ENCODE measurements around the gene SLC9A9. TPM values are rescaled to one million over a fixed set of nuclear protein-coding genes. Genes with fewer than 3 reads are reported as not detected.
A peak's percentile ranks its signal among the peaks of the same experiment; 100 is the strongest.
"Not testable (repeated sequence)": the region's sequence is repeated elsewhere in the genome, so short reads cannot be mapped to it uniquely, and the experiment has no call there.

Gene SLC9A9
- total RNA-seq, 2 donors from 2014 or later, result 7.9 to 17.0 TPM

DNA sequence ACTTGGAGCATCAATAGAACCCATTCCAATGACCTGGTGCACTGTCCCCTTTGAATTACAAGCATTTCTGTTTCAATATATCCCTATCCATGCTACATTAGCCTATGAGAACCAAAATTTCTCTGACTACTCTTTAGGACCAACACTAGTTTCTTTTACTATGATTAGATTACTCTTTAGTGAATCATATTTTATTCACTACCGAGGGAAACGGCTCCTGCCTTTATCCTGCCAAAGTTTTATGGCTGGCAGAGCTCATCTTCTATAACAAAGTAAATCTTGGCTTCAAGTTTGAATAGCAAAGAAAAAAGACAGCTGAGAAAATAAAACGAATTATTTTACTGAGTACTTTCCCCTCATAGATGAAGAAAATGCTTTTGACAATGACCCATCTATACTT, 120.9 kb downstream of the SLC9A9 start:
- intact Hi-C loops (cut with DNase I), result no loop called here
- ATAC-seq (peak in 1 of 2 donors; percentile 62), DNase-seq (no peak)

DNA sequence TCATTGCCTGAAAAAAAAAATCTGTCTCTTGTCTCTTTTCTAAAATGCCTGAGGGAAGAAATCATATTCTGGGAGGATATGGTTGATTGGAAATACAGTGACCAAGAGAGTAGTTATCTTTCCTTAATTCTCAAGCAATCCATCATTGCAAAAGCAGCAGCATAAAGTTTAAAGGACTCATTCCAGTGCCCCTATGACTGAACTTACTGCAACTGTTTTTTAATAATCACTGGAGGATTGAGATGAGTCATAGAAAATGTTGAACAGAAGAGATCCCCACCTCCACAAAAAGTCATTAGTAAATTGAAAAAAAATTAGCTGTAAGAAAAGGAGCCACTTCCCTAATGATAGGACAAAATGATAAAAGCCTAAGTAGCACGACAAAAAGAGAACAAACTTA, 121.5 kb downstream of the SLC9A9 start:
- peak in 1 of 2 donors; percentile 38 for ATAC-seq
- intact Hi-C loops (cut with DNase I), result no loop called here
- DNase-seq, result no peak

DNA sequence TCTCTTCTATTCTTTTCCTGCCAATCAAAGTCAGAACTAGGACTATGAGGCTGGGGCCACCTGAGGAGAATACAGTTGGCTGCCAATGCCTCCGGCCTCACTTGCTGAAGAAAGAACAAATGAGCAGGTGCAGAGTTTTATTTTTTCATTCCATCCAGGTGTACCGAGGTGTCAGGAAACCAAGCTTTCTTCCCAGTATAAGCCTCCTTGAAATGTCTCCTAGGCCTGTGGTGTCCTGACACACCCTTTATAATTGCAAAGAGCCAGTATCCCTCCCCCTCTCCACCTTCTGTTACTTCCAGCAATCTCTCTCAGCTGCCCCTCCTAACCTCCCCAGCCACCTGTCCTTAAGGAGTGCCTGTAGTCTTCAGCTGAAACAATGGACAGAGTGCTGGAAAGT, 127.9 kb downstream of the SLC9A9 start:
- no peak for DNase-seq
- intact Hi-C loops (cut with DNase I), result no loop called here
- ATAC-seq, result no peak

DNA sequence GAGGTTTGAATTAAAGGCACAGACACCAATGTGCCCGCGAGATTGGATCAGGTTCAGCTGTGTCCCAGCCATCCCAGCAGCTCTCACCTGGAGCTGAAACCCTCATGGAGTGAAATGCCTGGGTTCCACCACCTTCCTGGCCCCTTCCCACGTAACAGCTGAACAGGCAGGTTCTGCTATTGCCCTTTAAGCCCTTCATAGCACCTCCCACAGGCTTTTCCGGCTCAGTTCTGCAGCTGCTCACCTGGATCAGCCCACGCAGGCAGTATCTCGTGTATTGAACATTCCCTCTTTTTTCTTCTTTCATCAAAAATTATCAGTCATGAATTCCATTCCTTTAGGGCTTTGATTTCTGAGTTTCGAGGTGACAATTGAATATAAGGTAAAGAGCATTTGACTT, 129.8 kb downstream of the SLC9A9 start:
- ATAC-seq (no peak), DNase-seq (no peak)
- intact Hi-C loops (cut with DNase I), result no loop called here

DNA sequence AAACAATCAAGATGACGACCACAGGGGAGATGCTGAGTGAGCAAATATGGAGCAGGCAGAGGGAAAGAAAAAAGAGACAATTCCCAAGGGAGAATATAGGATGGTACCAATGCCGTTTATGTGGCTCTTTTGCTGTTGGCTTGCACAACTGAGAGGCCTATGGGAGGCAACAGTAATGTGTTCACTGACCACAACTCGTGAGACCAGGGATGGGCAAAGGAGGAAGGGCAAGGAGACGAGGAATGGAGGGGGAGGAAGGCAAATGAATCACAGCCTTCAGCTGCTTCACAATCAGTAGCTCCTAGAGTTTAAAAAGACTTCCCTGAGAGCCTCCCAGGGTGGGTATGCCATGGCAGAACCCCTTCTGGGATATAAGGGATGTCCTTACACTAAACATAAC, 131.5 kb downstream of the SLC9A9 start:
- DNase-seq, result no peak
- no peak for ATAC-seq
- intact Hi-C loops (cut with DNase I), result no loop called here

DNA sequence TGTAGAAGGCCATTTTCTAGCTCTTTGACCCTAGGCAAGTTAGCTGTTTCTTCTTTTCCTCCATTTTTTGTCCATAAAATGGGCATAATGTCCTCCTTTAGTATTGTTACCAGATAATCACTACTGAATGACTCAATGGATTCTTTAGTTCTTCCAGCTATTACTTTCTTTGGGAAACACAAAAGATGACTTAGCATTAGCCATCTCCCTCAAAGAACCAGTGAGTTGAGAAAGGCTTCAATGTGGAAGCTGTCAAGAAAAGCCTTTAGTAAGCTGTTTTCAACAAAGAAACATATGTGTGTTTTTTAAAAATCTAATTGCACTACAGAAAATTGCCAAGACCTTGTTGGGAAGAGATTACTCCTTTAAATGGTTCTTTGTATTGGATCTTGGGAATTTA, 135.7 kb downstream of the SLC9A9 start:
- ATAC-seq (no peak), DNase-seq (no peak)
- intact Hi-C loops (cut with DNase I), result no loop called here

DNA sequence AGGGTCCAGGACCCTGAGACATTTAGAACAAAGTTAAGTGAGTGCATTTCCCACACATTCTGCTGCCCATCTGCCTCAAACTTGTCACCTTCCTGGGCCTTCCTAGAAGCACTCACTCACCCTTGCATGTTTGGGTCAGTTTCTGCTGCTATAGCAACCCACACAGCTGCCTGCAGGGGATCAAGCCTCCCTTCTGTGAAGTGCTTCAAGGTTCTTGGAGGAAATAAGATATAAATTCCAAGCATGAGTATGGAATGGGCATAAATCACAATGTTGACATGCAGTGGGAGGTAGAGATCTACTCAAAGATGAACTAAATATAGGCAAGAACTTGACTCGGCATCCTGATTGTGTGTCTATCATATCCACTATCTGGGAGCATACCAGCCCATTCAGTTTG, 140.4 kb downstream of the SLC9A9 start:
- ATAC-seq (no peak), DNase-seq (no peak)
- intact Hi-C loops (cut with DNase I), result no loop called here

DNA sequence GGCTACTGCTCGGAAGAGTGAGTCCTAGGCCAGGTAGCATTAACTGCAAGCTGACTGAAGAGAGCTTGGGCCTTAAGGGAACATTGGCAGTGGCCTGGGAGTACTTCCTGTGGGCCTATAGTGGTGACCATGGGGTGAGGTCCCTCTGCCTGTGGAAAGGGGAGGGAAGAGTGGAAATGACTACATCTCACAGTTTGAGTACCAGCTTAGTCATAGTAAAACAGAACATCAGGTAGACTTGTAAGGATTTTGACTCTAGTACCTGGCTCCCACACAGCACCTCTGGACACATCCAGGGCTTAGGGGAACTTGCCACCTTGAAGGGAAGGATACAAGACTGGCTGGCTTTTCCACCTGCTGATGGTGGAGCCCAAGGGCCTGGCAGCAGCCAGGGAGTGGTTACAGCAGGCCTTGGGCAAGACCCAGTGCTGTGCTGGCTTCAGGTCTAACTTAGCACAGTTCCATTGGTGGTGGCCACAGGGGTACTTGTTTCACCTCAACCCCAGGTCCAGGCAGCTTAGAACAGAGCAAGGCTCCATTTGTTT, 147.8 kb downstream of the SLC9A9 start:
- ATAC-seq (no peak), DNase-seq (no peak)
- intact Hi-C loops (cut with DNase I), result no loop called here

DNA sequence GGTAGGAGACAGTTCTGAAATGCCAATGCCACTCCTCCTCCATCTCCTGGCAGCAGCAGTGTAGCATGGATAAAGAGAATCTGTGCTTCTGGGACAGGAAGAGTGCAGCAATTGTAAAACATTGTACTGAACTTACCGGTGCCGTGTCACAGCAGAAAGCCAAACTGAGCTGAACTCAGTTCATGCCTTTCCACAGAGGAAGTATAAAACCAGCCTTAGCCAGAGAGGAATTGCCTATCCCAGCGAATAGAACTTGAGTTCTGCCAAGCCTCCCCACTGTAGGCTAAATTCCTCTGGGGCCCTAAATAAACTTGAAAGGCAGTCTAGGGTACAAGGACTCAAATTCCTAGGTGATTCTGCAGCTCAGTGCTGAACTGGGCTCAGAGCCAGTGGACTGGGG, 148.8 kb downstream of the SLC9A9 start:
- ATAC-seq, result no peak
- no peak for DNase-seq
- intact Hi-C loops (cut with DNase I), result no loop called here

DNA sequence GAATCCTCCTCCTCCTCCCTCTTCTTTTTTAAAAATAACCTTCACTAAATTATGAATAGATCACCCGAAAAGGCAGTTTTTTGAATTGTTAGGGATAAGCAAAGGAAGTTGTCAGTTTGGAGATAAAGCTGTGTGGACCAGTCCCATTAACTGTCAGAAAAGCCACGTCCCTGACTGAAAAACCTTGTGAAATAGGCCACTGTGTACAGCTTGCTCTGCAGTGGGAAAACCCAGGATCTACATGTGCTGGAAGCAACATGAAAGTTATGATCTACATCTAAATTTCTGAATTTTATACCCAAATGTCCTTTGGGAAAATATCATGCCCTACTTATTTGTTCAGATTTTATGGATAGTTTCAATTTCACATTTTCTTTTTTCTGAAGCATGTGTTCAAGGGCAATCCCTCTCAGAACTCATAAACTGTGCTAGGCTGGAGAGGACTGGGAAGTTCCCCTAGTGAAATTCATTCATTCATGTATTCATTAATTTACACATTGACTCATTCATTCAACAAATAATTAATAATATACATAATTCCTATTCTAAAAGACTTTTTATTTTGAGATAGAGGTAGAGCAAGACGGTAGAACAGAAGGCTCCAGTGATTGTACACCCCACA, 149.5 kb downstream of the SLC9A9 start:
- ATAC-seq (no peak), DNase-seq (no peak)
- intact Hi-C loops (cut with DNase I), result no loop called here

DNA sequence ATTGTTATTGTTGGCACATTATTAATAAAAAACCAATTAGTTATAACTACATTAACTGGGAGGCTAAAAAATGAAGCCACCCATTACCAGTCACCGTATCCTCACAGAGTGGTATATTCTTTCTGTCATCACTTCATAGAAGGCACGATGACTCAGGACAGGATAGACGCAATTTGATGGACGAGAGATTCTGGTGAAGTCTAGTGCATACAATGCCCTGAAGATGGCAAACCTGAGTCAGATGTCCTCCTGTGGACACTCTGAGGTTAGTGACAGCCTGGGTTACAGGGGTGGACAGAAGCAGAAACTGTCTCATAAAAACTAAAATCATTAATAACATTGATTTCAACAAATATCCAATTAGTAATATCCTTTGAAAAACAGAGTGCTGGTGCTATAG, 150.3 kb downstream of the SLC9A9 start:
- intact Hi-C loops (cut with DNase I), result no loop called here
- ATAC-seq, result no peak
- DNase-seq, result no peak

DNA sequence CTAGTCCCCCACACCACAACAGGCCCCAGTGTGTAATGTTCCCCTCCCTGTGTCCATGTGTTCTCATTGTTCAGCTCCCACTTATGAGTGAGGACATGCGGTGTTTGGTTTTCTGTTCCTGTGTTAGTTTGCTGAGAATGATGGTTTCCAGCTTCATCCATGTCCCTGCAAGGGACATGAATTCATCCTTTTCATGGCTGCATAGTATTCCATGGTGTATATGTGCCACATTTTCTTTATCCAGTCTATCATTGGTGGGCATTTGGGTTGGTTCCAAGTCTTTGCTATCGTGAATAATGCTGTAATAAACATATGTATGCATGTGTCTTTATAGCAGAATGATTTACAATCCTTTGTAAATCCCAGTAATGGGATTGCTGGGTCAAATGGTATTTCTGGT, 152.9 kb downstream of the SLC9A9 start:
- DNase-seq; ATAC-seq; intact Hi-C loops (cut with DNase I): not testable (repeated sequence)

DNA sequence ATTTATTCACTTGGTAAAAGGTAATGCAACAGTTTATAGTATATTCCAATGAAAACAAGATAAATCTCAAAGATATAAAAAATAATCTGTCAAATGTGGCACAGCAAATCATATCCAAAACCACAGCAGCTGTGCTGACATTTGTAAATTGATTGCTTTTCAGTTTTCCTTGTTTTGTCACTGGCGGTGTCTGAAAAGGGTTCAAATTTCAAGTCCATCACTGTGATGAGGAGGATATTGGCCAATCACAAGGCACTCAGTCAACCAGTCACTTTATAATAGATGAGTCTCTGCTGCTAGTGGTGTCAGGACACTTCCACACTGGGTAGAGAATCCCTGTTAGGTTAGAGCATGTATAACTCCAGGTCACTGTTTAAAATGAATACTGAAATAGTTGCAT, 154.8 kb downstream of the SLC9A9 start:
- ATAC-seq (no peak), DNase-seq (no peak)
- intact Hi-C loops (cut with DNase I), result no loop called here

DNA sequence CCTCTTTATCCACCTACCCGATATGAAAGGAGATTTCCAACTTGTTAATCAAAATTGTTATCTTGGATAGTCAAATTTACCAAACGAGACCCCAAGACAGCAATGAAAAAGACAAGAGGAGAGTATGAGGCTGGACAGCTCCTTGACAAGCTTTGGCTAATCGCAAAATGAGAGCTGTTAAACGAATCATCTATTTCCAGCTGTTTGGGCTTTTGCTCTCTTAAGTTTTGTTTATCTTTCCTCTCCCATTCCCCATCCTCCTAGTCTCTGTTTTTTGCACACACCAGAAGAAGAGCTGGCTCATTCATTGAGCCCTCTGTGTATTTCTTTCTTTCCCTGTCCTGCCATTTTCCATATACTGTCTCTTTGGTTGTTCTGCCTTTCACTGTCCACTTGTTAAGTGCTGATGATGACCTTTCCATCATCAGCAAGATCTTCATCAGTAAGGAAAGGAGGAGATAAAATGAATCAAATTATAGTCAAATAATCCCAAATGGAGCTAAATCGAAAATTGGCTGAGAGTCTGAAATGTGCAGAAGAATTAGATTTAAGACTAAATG, 161.6 kb downstream of the SLC9A9 start:
- DNase-seq, result no peak
- intact Hi-C loops (cut with DNase I), result no loop called here
- no peak for ATAC-seq

DNA sequence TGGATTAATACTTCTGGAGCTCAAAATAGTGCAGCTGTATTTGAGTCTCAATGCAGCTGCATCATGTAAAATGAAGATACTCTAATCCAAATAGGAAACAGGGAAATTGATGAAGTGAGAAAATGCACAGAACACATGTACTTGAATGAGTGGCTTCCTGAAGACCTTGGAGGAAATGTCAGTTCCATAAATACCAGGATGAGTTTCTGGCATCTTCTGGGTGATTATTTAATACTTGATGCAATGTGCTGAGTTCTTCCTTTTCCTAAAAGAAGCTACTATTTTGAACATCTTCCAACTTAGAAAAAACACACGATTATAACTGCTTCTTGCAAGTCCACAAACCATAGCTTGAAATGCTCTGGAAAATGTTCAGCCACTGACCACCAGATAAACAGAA, 162.8 kb downstream of the SLC9A9 start:
- ATAC-seq (no peak), DNase-seq (no peak)
- intact Hi-C loops (cut with DNase I), result no loop called here

DNA sequence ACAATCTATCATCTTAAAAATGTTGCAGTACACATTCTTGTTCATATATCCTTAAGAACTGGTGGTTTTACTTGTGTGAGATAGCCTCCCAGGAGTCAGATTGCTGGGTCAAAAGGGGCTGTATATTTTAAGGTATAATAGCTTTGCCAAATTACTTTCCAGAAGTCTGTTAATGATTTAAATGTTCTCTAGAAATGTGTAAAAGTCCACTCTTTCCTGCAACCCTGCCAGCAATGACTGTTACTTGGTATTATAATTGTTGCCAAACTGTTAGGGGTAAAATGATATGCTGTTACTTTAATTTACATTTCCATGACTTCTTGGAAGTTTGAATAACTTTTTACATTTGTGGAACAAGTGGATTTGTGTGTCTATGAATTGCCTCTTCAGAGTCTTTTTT, 170.8 kb downstream of the SLC9A9 start:
- DNase-seq, result no peak
- intact Hi-C loops (cut with DNase I), result no loop called here
- no peak for ATAC-seq

DNA sequence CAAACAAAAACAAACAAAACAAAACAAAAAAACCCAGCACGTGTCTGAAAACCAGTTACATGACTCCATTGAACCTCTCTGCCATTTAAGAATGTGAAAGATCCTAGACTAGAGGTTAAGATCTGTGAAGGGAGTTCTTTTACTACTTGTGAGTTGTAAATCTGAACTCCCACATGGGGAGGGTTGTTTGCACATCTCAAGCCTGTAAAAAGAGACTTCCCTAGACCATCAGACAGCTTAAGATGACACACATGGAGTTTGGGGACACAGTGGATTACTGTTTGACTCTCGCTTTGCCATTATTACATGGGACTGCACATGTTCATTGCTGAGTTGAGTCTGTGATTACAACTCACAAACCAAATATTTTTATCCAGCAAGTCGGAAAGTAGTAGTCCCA, 171.5 kb downstream of the SLC9A9 start:
- intact Hi-C loops (cut with DNase I), result no loop called here
- ATAC-seq, result no peak
- no peak for DNase-seq

DNA sequence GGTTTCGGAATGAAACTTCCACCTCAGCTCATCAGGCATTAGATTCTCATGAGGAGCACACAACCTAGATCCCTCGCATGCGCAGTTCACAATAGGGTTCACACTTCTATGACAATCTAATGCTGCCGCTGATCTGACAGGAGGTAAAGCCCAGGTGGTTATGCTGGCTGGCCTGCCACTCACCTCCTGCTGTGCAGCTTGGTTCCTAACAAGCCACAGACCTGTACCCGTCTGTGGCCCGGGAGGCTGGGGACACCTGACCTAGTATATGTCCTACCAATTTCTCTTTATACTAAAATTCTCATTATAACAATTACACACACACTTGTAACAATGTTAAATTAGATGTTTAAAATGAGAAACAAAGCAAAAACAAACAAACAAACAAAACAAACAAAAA, 172.2 kb downstream of the SLC9A9 start:
- intact Hi-C loops (cut with DNase I), result no loop called here
- DNase-seq, result no peak
- no peak for ATAC-seq

DNA sequence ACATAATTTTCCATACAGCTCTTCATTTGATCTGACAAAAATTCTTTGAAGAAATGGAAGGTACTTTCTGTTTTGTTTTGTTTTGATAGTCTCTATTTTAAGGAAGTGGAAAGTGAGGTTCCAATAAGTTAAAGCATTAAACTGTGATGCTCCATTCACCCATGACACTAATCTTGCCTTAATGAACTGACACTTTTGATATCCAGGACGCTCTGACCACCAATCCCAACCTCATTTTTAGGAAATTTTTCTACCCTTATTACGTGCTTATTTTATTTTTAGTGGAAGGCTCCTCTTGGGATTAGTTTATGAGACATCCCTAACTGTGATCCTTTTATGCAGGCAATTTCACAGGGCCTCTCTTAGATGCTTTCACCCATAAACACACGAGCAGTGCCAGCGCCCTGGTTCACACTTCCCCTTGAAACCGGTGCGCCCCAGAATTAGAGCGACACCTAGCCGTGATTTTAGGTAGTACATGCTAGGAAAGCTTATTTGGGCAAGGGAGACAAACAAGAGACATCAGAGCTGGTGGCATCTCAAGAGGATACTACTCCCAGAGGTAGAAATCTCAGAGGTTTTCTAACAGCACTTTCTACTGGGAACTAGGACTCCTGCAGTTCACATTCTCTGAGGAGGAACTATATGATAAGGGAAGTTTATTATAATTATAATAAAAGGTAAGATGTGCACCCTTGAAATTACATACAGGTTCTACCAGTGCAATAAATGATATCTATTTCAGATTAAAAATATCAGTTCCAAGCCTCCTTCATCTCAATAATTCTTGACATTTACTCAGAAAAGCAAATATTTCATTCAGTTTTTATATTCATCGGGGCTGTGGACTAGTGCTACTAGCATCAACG, 173.9 kb downstream of the SLC9A9 start:
- intact Hi-C loops (cut with DNase I), result no loop called here
- DNase-seq (peak; percentile 71), ATAC-seq (peak; percentile 73 to 78)

DNA sequence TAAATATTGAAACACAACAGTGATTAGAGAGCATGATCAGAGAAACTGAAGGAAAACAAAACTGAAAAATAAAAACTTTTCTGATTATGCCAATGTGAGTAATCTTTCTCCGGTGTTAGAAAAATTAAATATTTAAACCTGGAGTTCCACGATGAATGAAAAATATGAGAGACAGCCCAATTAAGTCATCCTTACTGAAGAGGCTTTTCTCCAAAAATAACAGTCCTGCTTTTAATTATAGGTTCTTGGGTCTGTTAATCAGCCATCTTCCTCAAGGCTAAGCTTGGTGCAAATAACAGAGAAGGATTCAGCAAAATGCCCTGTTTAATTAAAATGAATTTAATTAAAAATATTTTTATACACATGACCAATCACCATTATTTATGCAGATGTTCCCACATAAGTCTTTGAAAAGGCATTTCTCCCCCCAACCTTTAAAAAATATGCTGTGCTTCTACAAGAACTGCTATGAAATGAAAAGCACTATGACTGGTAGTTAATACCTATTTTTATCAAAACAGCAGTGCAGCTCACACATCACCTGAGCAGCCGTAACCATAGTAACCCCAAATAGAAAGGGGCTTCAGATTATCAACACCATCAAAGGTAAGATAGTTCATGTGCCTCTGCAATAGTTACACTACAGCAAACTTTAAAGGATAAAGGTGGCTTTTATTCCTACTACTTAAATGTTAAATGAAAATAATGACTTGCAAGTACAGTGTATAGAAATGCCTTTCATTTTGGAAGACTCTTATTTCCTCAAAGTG, 175.7 kb downstream of the SLC9A9 start:
- ATAC-seq (no peak), DNase-seq (no peak)
- intact Hi-C loops (cut with DNase I), result no loop called here
